ENCODE data around the gene SH2D7.

DNA sequence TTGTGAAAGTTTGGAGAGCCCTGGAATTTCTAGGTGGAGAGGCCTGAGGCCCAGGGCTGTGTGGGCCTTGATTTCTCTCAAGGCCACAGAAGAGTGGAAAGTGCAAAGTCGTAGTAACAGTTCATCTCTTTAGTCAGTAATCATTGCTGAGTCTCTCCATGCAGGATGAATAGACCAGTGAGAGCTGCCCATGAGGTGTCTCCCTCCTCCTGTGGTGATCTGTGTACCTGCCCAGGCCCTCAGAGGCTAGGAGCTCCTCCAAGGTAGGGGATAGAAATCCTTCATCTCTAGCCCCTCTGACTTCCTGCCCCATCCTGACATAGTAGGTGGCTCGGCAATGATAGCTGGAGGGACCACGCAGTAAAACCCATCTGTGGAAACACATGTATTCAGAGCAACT lies 50.0 kb downstream of the SH2D7 start:
- TF ChIP-seq CTCF (IDR thresholded peaks at IDR 0.05; ENCODE audit: extremely low read depth in 1 of 2, insufficient read depth in 1 of 2, low read depth in 1 of 2, low read length in 2 of 2), result no peak
- no peak for TF ChIP-seq EZH2 (IDR thresholded peaks at IDR 0.05; ENCODE audit: borderline replicate concordance, low read depth, low read length, severe bottlenecking)
- TF ChIP-seq POLR2A (IDR thresholded peaks at IDR 0.05; ENCODE audit: low read depth, low read length), result no peak
- no peak for TF ChIP-seq JUN (IDR thresholded peaks at IDR 0.05; ENCODE audit: borderline replicate concordance, insufficient read depth, insufficient read length, low read depth)
- no peak for TF ChIP-seq MAX (IDR thresholded peaks at IDR 0.05; ENCODE audit: insufficient read depth, insufficient read length)
- no peak for TF ChIP-seq MYC (IDR thresholded peaks at IDR 0.05; ENCODE audit: low read depth, low read length)
- TF ChIP-seq POLR2AphosphoS5 (IDR thresholded peaks at IDR 0.05; ENCODE audit: insufficient read depth, low read depth, low read length), result no peak
